MM.1S (cell line): ENCODE measurements around the gene CSTF3.

Experiments used
- DNase-seq: peaks from one replicate; pipeline ENCODE4 v3.0.0-alpha.2; 2015
- H2AFZ ChIP-seq: fragments of 300-600 bp; sonication (generic); 2 replicates; pipeline ENCODE4 v1.6.0; 2016; ENCODE audit warnings: antibody characterized with exemption, low read length
- H3F3A ChIP-seq: fragments of 300-600 bp; sonication (generic); 2 replicates; pipeline ENCODE4 v1.6.1; 2016; ENCODE audit warnings: mild to moderate bottlenecking, antibody characterized with exemption, low read length, moderate library complexity, mixed read lengths; ENCODE audit not compliant: insufficient read depth
- H3K27ac ChIP-seq: fragments of 300-600 bp; sonication (generic); 2 replicates; pipeline ENCODE4 v1.5.1; 2016; ENCODE audit warnings: mild to moderate bottlenecking, low read length
- H3K27me3 ChIP-seq: fragments of 300-600 bp; sonication (generic); replicated peaks from 2 replicates; pipeline ENCODE4 v1.6.0; 2016; ENCODE audit warnings: low read length; ENCODE audit not compliant: insufficient read depth
- H3K36me3 ChIP-seq: fragments of 300-600 bp; sonication (generic); replicated peaks from 2 replicates; pipeline ENCODE4 v1.6.1; 2016; ENCODE audit warnings: mild to moderate bottlenecking, low read length, mixed read lengths; ENCODE audit not compliant: insufficient read depth
- H3K4me1 ChIP-seq: fragments of 300-600 bp; sonication (generic); 2 replicates; pipeline ENCODE4 v1.6.1; 2016; ENCODE audit warnings: low read length, mixed read lengths
- H3K4me2 ChIP-seq: fragments of 300-600 bp; sonication (generic); 2 replicates; pipeline ENCODE4 v1.6.0; 2016; ENCODE audit warnings: low read depth, low read length
- H3K4me3 ChIP-seq: fragments of 300-600 bp; sonication (generic); 2 replicates; pipeline ENCODE4 v1.5.1; 2016; ENCODE audit warnings: low read length, mixed read lengths
- H3K79me2 ChIP-seq: fragments of 300-600 bp; sonication (generic); 2 replicates; pipeline ENCODE4 v1.6.1; 2016; ENCODE audit warnings: mixed run types, low read length, mixed read lengths
- H3K9ac ChIP-seq: fragments of 300-600 bp; sonication (generic); 2 replicates; pipeline ENCODE4 v1.6.1; 2016; ENCODE audit warnings: low read length, mixed read lengths
- H3K9me2 ChIP-seq: fragments of 300-600 bp; sonication (generic); replicated peaks from 2 replicates; pipeline ENCODE4 v1.6.1; 2016; ENCODE audit warnings: mild to moderate bottlenecking, low read length, mixed read lengths; ENCODE audit not compliant: insufficient read depth
- H3K9me3 ChIP-seq: fragments of 300-600 bp; sonication (generic); replicated peaks from 2 replicates; pipeline ENCODE4 v1.6.1; 2016; ENCODE audit warnings: mild to moderate bottlenecking, low read length, mixed read lengths; ENCODE audit not compliant: insufficient read depth
- H4K20me1 ChIP-seq: fragments of 300-600 bp; sonication (generic); 2 replicates; pipeline ENCODE4 v1.6.1; 2016; ENCODE audit warnings: mild to moderate bottlenecking, low read length, moderate library complexity, mixed read lengths; ENCODE audit not compliant: insufficient read depth
- EZH2 ChIP-seq: fragments of 300-600 bp; sonication (generic); optimal IDR thresholded peaks from 2 replicates; pipeline ENCODE3; 2017; ENCODE audit warnings: low read depth, mild to moderate bottlenecking, antibody characterized with exemption, low read length, mixed read lengths
- EZH2phosphoT487 ChIP-seq: fragments of 300-600 bp; sonication (generic); IDR thresholded peaks from 2 replicates; pipeline ENCODE4 v1.6.1; 2018; ENCODE audit warnings: antibody characterized with exemption, low read length
- TF ChIP-seq, protein P1 (sequence below): fragments of 300-600 bp; sonication (generic); IDR thresholded peaks from 2 replicates; pipeline ENCODE4 v1.5.1; 2016; ENCODE audit warnings: antibody characterized with exemption, low read length, mixed read lengths

The CSTF3 gene

GRCh38 chr11:33045551-33046255 lies 115.6 kb downstream of the CSTF3 start:
- DNase-seq = no peak
- Histone ChIP-seq H3K9ac (no peak overlapping the region), H3K27me3 (no peaks in the 10 kb centered on the region), H2AFZ (no peak overlapping the region), H3K4me1 (peaks cover 3% of the 10 kb centered on the region; the same call in 1 of the 2 replicates), H3F3A (no peaks in the 10 kb centered on the region), H3K79me2 (peaks cover 5% of the 10 kb centered on the region; the same call in 1 of the 2 replicates), H3K9me3 (no peaks in the 10 kb centered on the region), H3K36me3 (no peaks in the 10 kb centered on the region), H4K20me1 (no peaks in the 10 kb centered on the region), H3K4me2 (no peak overlapping the region), H3K4me3 (no peak overlapping the region), H3K27ac (no peak overlapping the region), H3K9me2 (no peaks in the 10 kb centered on the region)
- TF ChIP-seq EZH2 = no peak

GRCh38 chr11:33044285-33044756 lies 117.0 kb downstream of the CSTF3 start:
- H3K4me2 ChIP-seq = no peak overlapping the region
- TF ChIP-seq EZH2 (no peak), EZH2phosphoT487 (no peak)
- TF ChIP-seq, protein P1, sequence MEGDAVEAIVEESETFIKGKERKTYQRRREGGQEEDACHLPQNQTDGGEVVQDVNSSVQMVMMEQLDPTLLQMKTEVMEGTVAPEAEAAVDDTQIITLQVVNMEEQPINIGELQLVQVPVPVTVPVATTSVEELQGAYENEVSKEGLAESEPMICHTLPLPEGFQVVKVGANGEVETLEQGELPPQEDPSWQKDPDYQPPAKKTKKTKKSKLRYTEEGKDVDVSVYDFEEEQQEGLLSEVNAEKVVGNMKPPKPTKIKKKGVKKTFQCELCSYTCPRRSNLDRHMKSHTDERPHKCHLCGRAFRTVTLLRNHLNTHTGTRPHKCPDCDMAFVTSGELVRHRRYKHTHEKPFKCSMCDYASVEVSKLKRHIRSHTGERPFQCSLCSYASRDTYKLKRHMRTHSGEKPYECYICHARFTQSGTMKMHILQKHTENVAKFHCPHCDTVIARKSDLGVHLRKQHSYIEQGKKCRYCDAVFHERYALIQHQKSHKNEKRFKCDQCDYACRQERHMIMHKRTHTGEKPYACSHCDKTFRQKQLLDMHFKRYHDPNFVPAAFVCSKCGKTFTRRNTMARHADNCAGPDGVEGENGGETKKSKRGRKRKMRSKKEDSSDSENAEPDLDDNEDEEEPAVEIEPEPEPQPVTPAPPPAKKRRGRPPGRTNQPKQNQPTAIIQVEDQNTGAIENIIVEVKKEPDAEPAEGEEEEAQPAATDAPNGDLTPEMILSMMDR = no peak
- no peaks in the 10 kb centered on the region for H3K9me2 ChIP-seq
- peaks cover 6% of the 10 kb centered on the region; the same call in 1 of the 2 replicates for H3K79me2 ChIP-seq
- H3K36me3 ChIP-seq = no peaks in the 10 kb centered on the region
- H2AFZ ChIP-seq = no peak overlapping the region
- peaks cover 9% of the 10 kb centered on the region for H3F3A ChIP-seq
- no peak for DNase-seq
- no peak overlapping the region for H3K27ac ChIP-seq
- no peaks in the 10 kb centered on the region for H4K20me1 ChIP-seq
- no peak overlapping the region for H3K9ac ChIP-seq
- no peaks in the 10 kb centered on the region for H3K9me3 ChIP-seq
- H3K4me3 ChIP-seq = no peak overlapping the region
- no peaks in the 10 kb centered on the region for H3K27me3 ChIP-seq
- H3K4me1 ChIP-seq = peaks cover 5% of the 10 kb centered on the region; the same call in 1 of the 2 replicates

- no peak overlapping the region for H3K27ac ChIP-seq
- H3K27me3 ChIP-seq = no peaks in the 10 kb centered on the region
- H3K4me2 ChIP-seq = no peak overlapping the region
- H3K9me3 ChIP-seq = no peaks in the 10 kb centered on the region
- no peaks in the 10 kb centered on the region for H4K20me1 ChIP-seq
- H3K9ac ChIP-seq = no peak overlapping the region
- no peaks in the 10 kb centered on the region for H3K36me3 ChIP-seq
- TF ChIP-seq EZH2phosphoT487 (no peak), EZH2 (no peak)
- TF ChIP-seq, protein P1 = no peak
- no peak overlapping the region for H2AFZ ChIP-seq
- no peaks in the 10 kb centered on the region for H3K9me2 ChIP-seq
- H3F3A ChIP-seq = peaks cover 9% of the 10 kb centered on the region
- H3K79me2 ChIP-seq = peaks cover 6% of the 10 kb centered on the region; the same call in 1 of the 2 replicates
- peaks cover 5% of the 10 kb centered on the region; the same call in 1 of the 2 replicates for H3K4me1 ChIP-seq
- H3K4me3 ChIP-seq = no peak overlapping the region
- no peak for DNase-seq
These were observed 118.0 kb downstream of the CSTF3 start for GRCh38 chr11:33043221-33043830.
